ENCODE measurements around the gene SLC4A8. TPM values are rescaled to one million over a fixed set of nuclear protein-coding genes. Genes with fewer than 3 reads are reported as not detected.
A peak's percentile ranks its signal among the peaks of the same experiment; 100 is the strongest.

The SLC4A8 gene
- total RNA-seq, 1 experiment from 2014 or later, result 1.4 TPM

DNA sequence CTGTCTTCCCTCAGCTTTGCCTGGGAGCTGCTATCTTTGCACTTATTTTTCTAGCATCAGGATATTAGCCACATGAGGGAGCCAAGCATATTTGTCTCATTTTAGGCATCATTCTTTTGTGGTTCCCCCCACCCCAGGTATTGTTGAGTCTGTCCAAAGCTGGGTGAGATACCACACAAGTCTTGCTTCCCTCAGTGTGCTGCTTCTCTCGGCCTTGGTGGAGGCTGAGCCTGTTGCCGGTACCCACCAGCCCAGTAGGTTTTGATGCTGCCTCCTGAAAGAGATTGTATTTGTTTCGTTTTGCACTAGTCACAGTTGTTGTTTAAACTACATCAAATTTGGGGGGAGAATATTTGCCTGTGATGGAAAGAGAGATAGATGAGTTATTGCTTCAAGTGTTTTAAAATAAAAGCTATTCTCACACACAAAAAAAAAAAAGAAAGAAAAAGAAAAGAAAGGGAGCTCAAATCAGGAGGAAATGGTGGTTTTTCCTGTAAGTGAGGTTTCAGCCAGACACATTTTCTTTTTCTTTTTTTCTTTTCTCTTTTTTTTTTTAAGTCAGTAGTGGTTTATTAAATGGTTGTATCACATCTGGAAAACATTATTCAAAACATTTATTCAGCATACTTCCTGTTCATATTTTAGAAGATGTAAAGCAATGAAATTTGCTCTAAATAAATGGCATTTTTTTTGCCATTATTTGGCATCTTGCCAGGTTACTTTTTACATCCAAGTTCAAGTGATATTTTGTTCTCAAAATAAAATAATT lies 58.5 kb downstream of the SLC4A8 start:
- no peaks in the 10 kb centered on the region for H3K9me2 ChIP-seq (ENCODE audit: insufficient read depth)
- no peaks in the 10 kb centered on the region for H3K36me3 ChIP-seq (ENCODE audit: control insufficient read depth in 1 of 2, insufficient read depth in 2 of 2, low read length in 2 of 2)
- no peaks in the 10 kb centered on the region for H3K9me3 ChIP-seq (ENCODE audit: control insufficient read depth in 1 of 2, insufficient read depth in 1 of 2, low read depth in 1 of 2, low read length in 2 of 2)
- TF ChIP-seq YY1 (IDR thresholded peaks at IDR 0.05; ENCODE audit: extremely low read depth, insufficient replicate concordance, low read depth, low read length) (no peak), RAD21 (IDR thresholded peaks at IDR 0.05; ENCODE audit: low read depth) (peak; percentile 14; the same call in 1 of the 2 replicates), FOSL1 (IDR thresholded peaks at IDR 0.05; ENCODE audit: low read depth) (no peak)
- intact Hi-C loops (cut with micrococcal nuclease), result no loop called here
- H3K4me3 ChIP-seq (replicated peaks in 1 of 2; ENCODE audit: low read depth in 1 of 2, low read length in 2 of 2), result no peak overlapping the region
- H3K4me1 ChIP-seq (ENCODE audit: control insufficient read depth in 1 of 2, insufficient read depth in 2 of 2, low read length in 2 of 2), result no peaks in the 10 kb centered on the region
- no peaks in the 10 kb centered on the region for H3K27me3 ChIP-seq (ENCODE audit: insufficient read depth, low read length)
- ATAC-seq, result no peak
- no peak overlapping the region for H3K9ac ChIP-seq (ENCODE audit: low read length)
- CTCF ChIA-PET, result no interaction called here
- no peak overlapping the region for H3K4me2 ChIP-seq (ENCODE audit: low read length)
- POLR2A ChIA-PET, result no interaction called here
- RAD21 ChIA-PET (ENCODE audit: low non-redundant PET in 1 of 2, low total read pairs in 2 of 2, uncharacterized antibody in 2 of 2, unreplicated experiment in 2 of 2), result no interaction called here
- no peak overlapping the region for H2AFZ ChIP-seq (ENCODE audit: low read depth, low read length, poor library complexity, severe bottlenecking)
- DNase-seq (ENCODE audit: low read depth, low spot score), result no peak
- no TSS peak for BruUV-seq (replicated peaks)
- H4K20me1 ChIP-seq (ENCODE audit: insufficient read depth), result no peaks in the 10 kb centered on the region
- H3K27ac ChIP-seq (ENCODE audit: low read depth, low read length), result no peak overlapping the region
- H3K79me2 ChIP-seq (ENCODE audit: insufficient read depth, low read length), result no peaks in the 10 kb centered on the region

- CTCF ChIA-PET, result no interaction called here
- no peak overlapping the region for H2AFZ ChIP-seq (ENCODE audit: low read depth, low read length, poor library complexity, severe bottlenecking)
- H4K20me1 ChIP-seq (ENCODE audit: insufficient read depth), result no peaks in the 10 kb centered on the region
- DNase-seq (ENCODE audit: low read depth, low spot score) (no peak), ATAC-seq (no peak)
- H3K9ac ChIP-seq (ENCODE audit: low read length), result no peak overlapping the region
- no peak overlapping the region for H3K27ac ChIP-seq (ENCODE audit: low read depth, low read length)
- H3K4me2 ChIP-seq (ENCODE audit: low read length), result no peak overlapping the region
- H3K9me2 ChIP-seq (ENCODE audit: insufficient read depth), result no peaks in the 10 kb centered on the region
- no peaks in the 10 kb centered on the region for H3K4me1 ChIP-seq (ENCODE audit: control insufficient read depth in 1 of 2, insufficient read depth in 2 of 2, low read length in 2 of 2)
- POLR2A ChIA-PET, result no interaction called here
- intact Hi-C loops (cut with micrococcal nuclease), result no loop called here
- H3K4me3 ChIP-seq (replicated peaks in 1 of 2; ENCODE audit: low read depth in 1 of 2, low read length in 2 of 2), result no peak overlapping the region
- H3K9me3 ChIP-seq (ENCODE audit: control insufficient read depth in 1 of 2, insufficient read depth in 1 of 2, low read depth in 1 of 2, low read length in 2 of 2), result no peaks in the 10 kb centered on the region
- no peaks in the 10 kb centered on the region for H3K27me3 ChIP-seq (ENCODE audit: insufficient read depth, low read length)
- no peaks in the 10 kb centered on the region for H3K79me2 ChIP-seq (ENCODE audit: insufficient read depth, low read length)
- no TSS peak for BruUV-seq (replicated peaks)
- RAD21 ChIA-PET (ENCODE audit: low non-redundant PET in 1 of 2, low total read pairs in 2 of 2, uncharacterized antibody in 2 of 2, unreplicated experiment in 2 of 2), result no interaction called here
- H3K36me3 ChIP-seq (ENCODE audit: control insufficient read depth in 1 of 2, insufficient read depth in 2 of 2, low read length in 2 of 2), result no peaks in the 10 kb centered on the region
- TF ChIP-seq ELF1 (IDR thresholded peaks at IDR 0.05; ENCODE audit: borderline replicate concordance, low read depth), result no peak
- TF ChIP-seq, protein P1, sequence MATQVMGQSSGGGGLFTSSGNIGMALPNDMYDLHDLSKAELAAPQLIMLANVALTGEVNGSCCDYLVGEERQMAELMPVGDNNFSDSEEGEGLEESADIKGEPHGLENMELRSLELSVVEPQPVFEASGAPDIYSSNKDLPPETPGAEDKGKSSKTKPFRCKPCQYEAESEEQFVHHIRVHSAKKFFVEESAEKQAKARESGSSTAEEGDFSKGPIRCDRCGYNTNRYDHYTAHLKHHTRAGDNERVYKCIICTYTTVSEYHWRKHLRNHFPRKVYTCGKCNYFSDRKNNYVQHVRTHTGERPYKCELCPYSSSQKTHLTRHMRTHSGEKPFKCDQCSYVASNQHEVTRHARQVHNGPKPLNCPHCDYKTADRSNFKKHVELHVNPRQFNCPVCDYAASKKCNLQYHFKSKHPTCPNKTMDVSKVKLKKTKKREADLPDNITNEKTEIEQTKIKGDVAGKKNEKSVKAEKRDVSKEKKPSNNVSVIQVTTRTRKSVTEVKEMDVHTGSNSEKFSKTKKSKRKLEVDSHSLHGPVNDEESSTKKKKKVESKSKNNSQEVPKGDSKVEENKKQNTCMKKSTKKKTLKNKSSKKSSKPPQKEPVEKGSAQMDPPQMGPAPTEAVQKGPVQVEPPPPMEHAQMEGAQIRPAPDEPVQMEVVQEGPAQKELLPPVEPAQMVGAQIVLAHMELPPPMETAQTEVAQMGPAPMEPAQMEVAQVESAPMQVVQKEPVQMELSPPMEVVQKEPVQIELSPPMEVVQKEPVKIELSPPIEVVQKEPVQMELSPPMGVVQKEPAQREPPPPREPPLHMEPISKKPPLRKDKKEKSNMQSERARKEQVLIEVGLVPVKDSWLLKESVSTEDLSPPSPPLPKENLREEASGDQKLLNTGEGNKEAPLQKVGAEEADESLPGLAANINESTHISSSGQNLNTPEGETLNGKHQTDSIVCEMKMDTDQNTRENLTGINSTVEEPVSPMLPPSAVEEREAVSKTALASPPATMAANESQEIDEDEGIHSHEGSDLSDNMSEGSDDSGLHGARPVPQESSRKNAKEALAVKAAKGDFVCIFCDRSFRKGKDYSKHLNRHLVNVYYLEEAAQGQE (IDR thresholded peaks at IDR 0.05; ENCODE audit: low read depth), result no peak
- TF ChIP-seq RAD21 (IDR thresholded peaks at IDR 0.05; ENCODE audit: low read depth), result no peak
- TF ChIP-seq ATF3 (IDR thresholded peaks at IDR 0.05), result no peak
- TF ChIP-seq JUND (IDR thresholded peaks at IDR 0.05), result no peak
- TF ChIP-seq YY1 (IDR thresholded peaks at IDR 0.05; ENCODE audit: extremely low read depth, insufficient replicate concordance, low read depth, low read length), result no peak
- no peak for TF ChIP-seq ZFX (IDR thresholded peaks at IDR 0.05)
- no peak for TF ChIP-seq SRF (IDR thresholded peaks at IDR 0.05; ENCODE audit: low read depth)
- TF ChIP-seq CBX3 (IDR thresholded peaks at IDR 0.05; ENCODE audit: low read depth), result no peak
- no peak for TF ChIP-seq SP1 (IDR thresholded peaks at IDR 0.05; ENCODE audit: low read depth)
- TF ChIP-seq ZBTB33 (IDR thresholded peaks at IDR 0.05; ENCODE audit: extremely low read depth, insufficient replicate concordance, low read length), result no peak
- TF ChIP-seq TCF7L2 (IDR thresholded peaks at IDR 0.05; ENCODE audit: borderline replicate concordance, extremely low read depth, insufficient read depth, insufficient read length), result no peak
- TF ChIP-seq POLR2AphosphoS5 (IDR thresholded peaks at IDR 0.05; ENCODE audit: low read depth, low read length), result no peak
- TF ChIP-seq EZH2 (IDR thresholded peaks at IDR 0.05), result no peak
Measured at GRCh38 chr12:51484119-51484518, 59.5 kb downstream of the SLC4A8 start.

Data from HCT116 (cell line).